T1000 (cell line): Measurements from ENCODE around the gene ABAT.

Experiments
- DNase-seq: peaks from one replicate; lab custom pipeline; 2025; ENCODE audit warnings: mixed read lengths; lab: John Stamatoyannopoulos, UW

ABAT gene

GRCh38 chr16:8674413-8675022 is at the start of gene ABAT:
TSS of gene ABAT (plus strand) at chr16:8674617. CDS start at chr16:8735740, 61,123 bp downstream.
- no peak for DNase-seq

- DNase-seq, result no peak
Measured at GRCh38 chr16:8625491-8626087, 48.8 kb upstream of the ABAT start.

- no peak for DNase-seq
Measured at GRCh38 chr16:8626946-8627345, 47.5 kb upstream of the ABAT start.

- no peak for DNase-seq
Measured at GRCh38 chr16:8627456-8627855, 47.0 kb upstream of the ABAT start.

- DNase-seq, result no peak
Measured at GRCh38 chr16:8628981-8629725, 45.3 kb upstream of the ABAT start.

- DNase-seq, result no peak
Measured at GRCh38 chr16:8630255-8630953, 44.0 kb upstream of the ABAT start.

GRCh38 chr16:8631373-8631772 is 43.0 kb upstream of the ABAT start:
- no peak for DNase-seq

- DNase-seq, result no peak
Measured at GRCh38 chr16:8631818-8632465, 42.5 kb upstream of the ABAT start.

GRCh38 chr16:8632675-8633182 is 41.7 kb upstream of the ABAT start:
- no peak for DNase-seq

GRCh38 chr16:8634991-8635736 is 39.3 kb upstream of the ABAT start:
- no peak for DNase-seq

- no peak for DNase-seq
Measured at GRCh38 chr16:8639694-8640093, 34.7 kb upstream of the ABAT start.

- DNase-seq, result no peak
Measured at GRCh38 chr16:8641671-8642070, 32.7 kb upstream of the ABAT start.

- DNase-seq, result no peak
Measured at GRCh38 chr16:8642146-8642545, 32.3 kb upstream of the ABAT start.

- no peak for DNase-seq
Measured at GRCh38 chr16:8644211-8645140, 29.9 kb upstream of the ABAT start.

- DNase-seq, result no peak
Measured at GRCh38 chr16:8645141-8645521, 29.3 kb upstream of the ABAT start.

- no peak for DNase-seq
Measured at GRCh38 chr16:8645831-8646230, 28.6 kb upstream of the ABAT start.

GRCh38 chr16:8646326-8647053 is 27.9 kb upstream of the ABAT start:
- no peak for DNase-seq

GRCh38 chr16:8647721-8648318 is 26.6 kb upstream of the ABAT start:
- no peak for DNase-seq

- DNase-seq, result no peak
Measured at GRCh38 chr16:8648877-8649276, 25.5 kb upstream of the ABAT start.
